Lower leg skin (tissue), 3 donors: ENCODE data around the gene CFAP54.

Source experiments
- POLR2A ChIP-seq, 2 donors: fragments of 450-650 bp; IDR thresholded peaks; one replicate each; pipeline ENCODE4 v1.6.1; 2016 to 2017; ENCODE audit warnings: antibody characterized with exemption in 2 of 2, mild to moderate bottlenecking in 1 of 2, moderate library complexity in 1 of 2
- TF ChIP-seq, protein P1 (sequence below), 3 donors: fragments of 450-650 bp; IDR thresholded peaks; one replicate each; pipeline ENCODE4 v1.5.1; 2016; ENCODE audit warnings: antibody characterized with exemption in 3 of 3, mild to moderate bottlenecking in 3 of 3, moderate library complexity in 2 of 3

- TF ChIP-seq, protein P1, sequence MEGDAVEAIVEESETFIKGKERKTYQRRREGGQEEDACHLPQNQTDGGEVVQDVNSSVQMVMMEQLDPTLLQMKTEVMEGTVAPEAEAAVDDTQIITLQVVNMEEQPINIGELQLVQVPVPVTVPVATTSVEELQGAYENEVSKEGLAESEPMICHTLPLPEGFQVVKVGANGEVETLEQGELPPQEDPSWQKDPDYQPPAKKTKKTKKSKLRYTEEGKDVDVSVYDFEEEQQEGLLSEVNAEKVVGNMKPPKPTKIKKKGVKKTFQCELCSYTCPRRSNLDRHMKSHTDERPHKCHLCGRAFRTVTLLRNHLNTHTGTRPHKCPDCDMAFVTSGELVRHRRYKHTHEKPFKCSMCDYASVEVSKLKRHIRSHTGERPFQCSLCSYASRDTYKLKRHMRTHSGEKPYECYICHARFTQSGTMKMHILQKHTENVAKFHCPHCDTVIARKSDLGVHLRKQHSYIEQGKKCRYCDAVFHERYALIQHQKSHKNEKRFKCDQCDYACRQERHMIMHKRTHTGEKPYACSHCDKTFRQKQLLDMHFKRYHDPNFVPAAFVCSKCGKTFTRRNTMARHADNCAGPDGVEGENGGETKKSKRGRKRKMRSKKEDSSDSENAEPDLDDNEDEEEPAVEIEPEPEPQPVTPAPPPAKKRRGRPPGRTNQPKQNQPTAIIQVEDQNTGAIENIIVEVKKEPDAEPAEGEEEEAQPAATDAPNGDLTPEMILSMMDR (IDR thresholded peaks at IDR 0.05), result no peak
- no peak for TF ChIP-seq POLR2A (IDR thresholded peaks at IDR 0.05)
Measured at GRCh38 chr12:96534339-96534738, 45.0 kb downstream of the CFAP54 start.
